Nucleus accumbens (tissue), 56 donors: Measurements from ENCODE around the gene TEX26.

Experiments
- DNase-seq, 56 donors: peaks; one replicate each; lab custom pipeline; 2025; lab: John Stamatoyannopoulos, UW

TEX26 gene

GRCh38 chr13:30932481-30933353 lies at the start of gene TEX26:
Gene TEX26 (plus strand): TSS chr13:30932656. CDS start chr13:30932716, 60 bp downstream.
- peak in 25 of 56 donors; percentile 7 to 61 (median 20) for DNase-seq

DNA sequence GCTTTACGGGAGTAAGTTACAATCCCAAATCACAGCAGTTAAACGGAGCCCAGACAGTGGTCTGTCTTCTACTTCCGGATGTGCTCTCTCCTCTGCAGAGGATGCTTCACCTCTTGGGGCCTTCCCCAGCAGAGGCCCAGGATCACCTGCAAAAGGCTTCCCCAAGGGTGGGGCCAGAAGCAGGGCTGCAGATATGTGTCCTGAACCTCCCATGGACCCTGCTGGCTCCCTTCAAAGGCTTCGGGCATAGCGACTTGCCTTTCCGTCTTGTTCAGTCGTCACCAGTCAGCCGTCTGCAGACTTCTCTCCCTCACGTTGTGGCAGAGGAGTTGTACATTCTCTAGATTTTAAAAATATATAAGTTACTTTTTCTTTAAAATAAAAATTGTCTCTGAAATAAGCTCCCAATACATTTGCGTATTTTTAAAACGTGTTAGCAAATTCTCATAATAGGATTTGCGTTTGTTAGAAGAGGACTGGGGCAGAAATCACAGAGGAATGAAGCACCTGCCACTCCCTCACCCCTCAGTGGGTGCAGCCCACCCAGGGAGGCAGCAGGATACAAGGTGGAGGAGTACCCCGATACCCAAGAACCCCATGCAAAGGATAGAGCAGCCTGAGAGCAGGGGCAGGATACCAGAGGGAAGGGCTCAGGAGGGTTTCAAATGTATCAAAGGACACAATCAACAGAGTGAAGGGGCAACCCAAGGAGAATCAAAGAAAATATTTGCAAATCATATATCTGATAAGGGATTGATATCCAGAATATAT lies 49.3 kb upstream of the TEX26 start:
- DNase-seq: no peak

GRCh38 chr13:30884543-30884942 lies 47.9 kb upstream of the TEX26 start:
- DNase-seq: no peak

DNA sequence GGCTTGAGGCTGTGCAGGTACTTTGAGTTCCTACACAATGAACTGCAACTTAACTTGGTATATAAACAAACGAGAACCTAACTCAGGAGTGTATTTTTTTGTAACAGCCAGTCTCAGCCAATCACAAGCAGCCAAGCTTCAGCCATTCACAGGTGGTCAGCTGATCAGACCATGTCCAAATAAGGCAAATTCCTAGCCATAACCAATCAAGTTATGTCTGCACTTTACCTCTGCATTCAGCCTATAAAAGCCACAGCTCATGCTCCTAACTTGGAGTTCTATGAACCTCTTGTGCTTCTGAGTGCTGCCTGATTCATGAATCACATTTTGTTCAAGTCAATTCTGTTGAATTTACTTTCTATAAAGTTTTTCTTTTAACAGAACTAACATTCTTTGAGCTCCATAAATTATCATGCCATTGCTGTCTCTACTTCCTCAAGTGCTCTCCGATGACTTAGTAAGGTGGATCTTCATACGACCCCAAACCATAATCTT lies 43.2 kb upstream of the TEX26 start:
- DNase-seq: no peak

- DNase-seq: no peak
Observed at GRCh38 chr13:30892966-30893365, 39.5 kb upstream of the TEX26 start.

DNA sequence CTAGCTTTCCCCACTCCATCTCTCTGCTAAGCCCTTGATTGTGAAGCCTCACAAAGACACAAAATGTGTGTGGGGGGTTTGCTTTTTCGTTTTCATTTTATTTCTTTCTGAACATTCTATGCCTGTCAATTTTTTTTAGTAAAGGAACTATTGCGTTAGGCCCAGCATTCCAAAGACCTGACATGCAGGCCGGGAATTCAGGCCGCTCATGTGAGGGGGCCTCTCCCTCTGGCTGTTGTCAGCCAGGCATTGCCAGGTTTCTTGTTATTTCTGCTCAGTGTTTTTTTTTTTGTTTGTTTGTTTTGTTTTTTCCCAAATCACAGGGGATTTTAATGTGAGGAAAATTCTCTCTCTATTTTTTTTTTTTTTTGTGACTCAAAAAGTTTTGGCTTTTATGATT lies 36.7 kb upstream of the TEX26 start:
- DNase-seq: no peak

GRCh38 chr13:30898070-30898469 lies 34.4 kb upstream of the TEX26 start:
- DNase-seq: no peak

- DNase-seq: no peak
Observed at GRCh38 chr13:30898678-30899241, 33.7 kb upstream of the TEX26 start.

DNA sequence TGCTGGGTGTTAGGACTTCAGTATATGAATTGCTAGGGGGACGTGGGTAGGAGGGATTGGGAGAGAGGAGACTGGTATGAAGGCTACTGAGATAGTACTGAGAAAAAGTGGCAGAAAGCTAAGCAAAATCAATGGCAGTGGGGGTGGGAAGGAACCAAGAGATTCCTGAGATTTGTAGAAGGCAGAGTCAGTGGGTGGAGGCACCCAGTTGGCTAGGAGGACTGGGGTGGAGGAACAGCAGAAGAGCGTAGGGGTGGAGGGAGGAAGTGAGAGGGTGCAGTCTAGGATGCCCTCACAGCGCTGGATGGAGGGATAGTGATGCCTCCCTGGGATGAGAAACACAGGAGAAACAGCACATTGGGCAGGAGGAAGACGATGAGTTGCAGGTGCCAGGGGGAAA lies 32.0 kb upstream of the TEX26 start:
- no peak for DNase-seq

DNA sequence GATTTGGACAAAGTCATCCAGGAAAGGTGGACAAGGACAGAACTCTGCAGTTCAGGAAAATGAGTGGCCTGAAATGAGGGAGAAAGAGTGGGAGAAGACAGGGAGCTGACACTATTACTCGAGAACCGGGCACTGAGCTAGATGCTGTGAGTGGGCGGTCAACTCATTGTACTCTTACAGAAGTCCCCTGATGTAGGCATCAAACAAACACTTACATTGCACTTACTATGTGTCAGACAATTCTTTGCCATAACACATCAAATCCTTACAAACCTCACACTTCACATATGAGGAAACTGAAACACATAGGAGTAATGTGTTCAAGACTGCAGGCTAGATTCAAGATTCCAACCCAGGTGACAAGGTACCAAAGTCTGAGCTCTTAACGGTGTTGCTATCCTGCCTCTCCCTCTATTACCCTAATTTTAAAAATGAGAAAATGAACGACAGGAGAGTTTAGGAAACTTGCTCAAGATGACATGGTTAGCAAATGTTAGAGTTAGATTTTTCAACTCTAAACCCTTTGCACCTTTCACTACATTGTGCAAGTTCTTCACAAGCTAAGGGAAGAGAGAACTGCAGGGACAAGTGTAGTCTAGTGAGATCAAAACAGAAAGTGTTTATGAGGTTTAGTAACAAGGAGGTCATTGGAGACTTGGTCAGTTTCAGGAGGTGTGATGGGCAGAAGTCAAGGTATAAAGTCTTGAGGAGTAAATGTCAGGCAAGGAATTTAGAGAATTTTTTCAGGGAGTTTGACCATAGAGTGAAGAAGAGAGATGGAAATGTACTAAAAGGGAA lies 31.3 kb upstream of the TEX26 start:
- no peak for DNase-seq

GRCh38 chr13:30904043-30904442 lies 28.4 kb upstream of the TEX26 start:
- no peak for DNase-seq

- DNase-seq: no peak
Observed at GRCh38 chr13:30905932-30906383, 26.5 kb upstream of the TEX26 start, which contains the start of gene MEDAG. Gene MEDAG (plus strand): TSS chr13:30906271. CDS start chr13:30906516, 245 bp downstream.

GRCh38 chr13:30906411-30907051 lies 25.9 kb upstream of the TEX26 start:
- no peak for DNase-seq

DNA sequence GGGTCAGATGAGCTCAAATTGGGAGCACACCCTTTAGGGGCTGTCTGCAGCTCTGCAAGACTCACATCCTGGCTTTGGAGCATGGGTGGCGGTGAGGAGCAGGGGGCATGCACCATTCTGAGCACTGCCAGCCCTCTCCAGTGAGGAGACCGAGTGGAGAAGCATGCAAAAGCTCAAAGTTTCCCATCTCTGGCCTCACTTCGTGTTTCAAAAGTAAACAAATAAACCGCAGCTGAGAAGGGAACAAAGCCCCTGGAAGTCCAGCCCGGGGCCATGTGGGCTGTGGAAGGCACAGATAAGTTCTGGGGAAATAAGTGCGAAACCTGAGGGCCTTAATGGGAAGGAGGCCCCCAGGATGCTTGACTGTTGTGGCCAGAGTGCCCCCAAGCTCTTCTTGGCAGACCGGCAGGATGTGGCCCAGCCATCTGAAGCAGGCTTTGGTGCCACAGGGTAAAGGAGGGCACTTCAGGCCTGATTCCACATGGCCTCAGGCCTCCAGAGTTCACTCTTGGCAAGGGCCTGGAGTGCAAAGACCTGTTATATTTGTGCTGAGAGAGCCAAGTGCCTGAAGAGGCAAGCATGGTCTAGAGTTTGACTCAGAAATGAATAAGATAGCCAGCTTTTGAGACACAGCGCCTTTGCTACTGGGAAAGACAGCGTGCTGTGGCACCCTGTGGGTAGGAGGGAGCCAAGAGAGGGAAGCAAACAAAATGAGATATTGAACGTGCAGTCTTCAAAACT lies 25.2 kb upstream of the TEX26 start:
- DNase-seq: peak in 3 of 56 donors; percentile 1 to 43 (median 9)

- DNase-seq: no peak
Observed at GRCh38 chr13:30908416-30908980, 24.0 kb upstream of the TEX26 start.

GRCh38 chr13:30910676-30911075 lies 21.8 kb upstream of the TEX26 start:
- no peak for DNase-seq

GRCh38 chr13:30915691-30916541 lies 16.5 kb upstream of the TEX26 start:
- peak in 5 of 56 donors; percentile 10 to 31 (median 18) for DNase-seq

- no peak for DNase-seq
Observed at GRCh38 chr13:30916991-30917390, 15.5 kb upstream of the TEX26 start.
